GM12892 (cell line): ENCODE data around the gene CLDN6.

Experiments used
- POLR2A ChIP-seq: IDR thresholded peaks from 2 replicates; pipeline ENCODE4 v1.6.1; 2011; ENCODE audit warnings: low read depth, low read length, control low read depth
- POLR2AphosphoS5 ChIP-seq: IDR thresholded peaks from 2 replicates; pipeline ENCODE4 v1.6.1; 2011; ENCODE audit warnings: low read depth, low read length, control low read depth
- TAF1 ChIP-seq: IDR thresholded peaks from 2 replicates; pipeline ENCODE4 v1.6.1; 2011; ENCODE audit warnings: low read depth, mild to moderate bottlenecking, control low read depth, low read length, borderline replicate concordance

DNA sequence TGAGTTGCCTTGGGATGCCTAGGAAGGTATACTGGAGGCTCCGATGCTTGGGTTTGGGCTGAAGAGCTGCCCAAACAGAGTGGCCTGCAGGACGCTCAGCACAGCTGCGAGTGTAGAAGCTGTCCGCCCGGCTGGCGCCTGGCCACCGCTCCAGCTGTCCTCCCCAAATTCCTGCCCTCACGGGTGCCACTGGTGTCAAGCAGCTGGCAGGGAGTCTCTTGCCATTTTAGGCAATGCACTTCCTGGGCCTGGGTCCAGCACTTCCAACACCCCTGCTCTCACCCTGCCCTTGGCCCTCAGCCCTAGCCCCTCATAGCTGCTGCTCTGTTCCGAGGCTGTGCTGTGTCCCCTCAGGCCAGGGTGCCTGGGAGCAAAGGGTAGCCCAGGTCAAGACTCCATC, 32.5 kb downstream of the CLDN6 start:
- no peak for TF ChIP-seq POLR2A
- no peak for TF ChIP-seq POLR2AphosphoS5
- no peak for TF ChIP-seq TAF1
